CD4-positive, alpha-beta T cell treated with Interleukin-17A for 1 hour (primary cell): ENCODE results near the gene RABGAP1.
A peak's percentile ranks its signal among the peaks of the same experiment; 100 is the strongest.

Experiments used
- DNase-seq: peaks from one replicate; pipeline ENCODE4 v3.0.0-alpha.2; 2020

RABGAP1 gene

DNA sequence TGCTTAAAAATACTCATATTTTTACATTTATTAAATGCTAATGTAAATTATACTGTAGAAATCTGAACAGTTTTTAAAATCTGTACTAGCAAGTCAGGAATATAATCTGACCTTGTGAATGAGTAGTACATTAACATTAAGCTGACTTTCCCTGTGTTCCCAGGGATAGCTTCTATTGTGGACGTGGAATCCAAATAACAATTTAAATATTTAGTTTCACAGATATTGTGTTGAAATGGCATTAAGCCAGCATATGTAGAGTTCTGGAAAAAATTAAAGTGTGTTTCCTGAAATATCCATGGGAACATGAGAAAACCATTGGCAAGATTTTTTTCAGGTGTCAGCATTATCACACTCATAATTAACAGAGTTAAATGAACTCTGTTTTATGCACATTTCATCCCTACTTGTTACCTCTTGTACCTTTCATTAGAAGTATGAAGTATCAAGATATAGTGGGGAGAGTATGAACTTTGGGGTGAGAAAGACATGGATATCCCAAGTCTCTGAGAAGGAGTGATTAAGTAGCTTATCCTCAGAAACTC is 5.7 kb downstream of the RABGAP1 start:
- DNase-seq = no peak

DNA sequence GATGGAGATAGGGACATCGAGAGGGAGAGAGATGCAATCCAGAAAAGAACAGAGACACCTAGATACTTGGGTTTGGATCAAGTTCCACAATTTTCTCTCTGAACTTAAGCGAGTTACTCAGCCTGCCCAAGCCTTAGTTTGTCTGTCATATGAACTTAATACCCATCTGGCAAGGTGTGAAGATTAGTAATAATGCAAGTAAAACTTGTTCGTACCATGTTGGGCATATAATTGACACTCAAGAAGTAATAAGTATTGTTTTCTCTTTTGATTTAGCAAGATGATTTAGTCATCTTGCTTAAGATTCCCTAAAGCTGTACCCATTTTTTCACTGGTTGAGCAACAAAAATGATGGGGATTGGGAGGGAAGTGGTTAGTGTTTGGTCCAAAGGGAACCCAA is 7.5 kb downstream of the RABGAP1 start:
- no peak for DNase-seq

DNA sequence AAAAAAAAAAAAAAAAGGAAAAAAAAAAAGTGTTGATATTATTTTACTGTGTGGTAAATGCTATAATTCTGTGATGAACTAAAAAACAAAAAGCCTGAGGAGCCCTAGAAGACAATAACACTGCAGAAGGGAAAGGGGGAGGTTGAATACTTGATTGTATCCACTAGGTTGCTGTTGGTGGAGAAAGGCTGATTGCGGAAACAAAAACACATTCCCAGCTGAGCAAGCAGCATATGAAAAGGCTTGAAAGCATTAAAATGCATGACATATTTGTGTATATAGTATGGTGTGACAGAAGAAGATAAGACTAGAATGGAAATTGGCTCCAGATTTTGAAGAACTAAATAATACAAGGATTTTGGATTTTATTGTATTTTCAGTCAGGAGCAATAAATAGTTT is 8.9 kb downstream of the RABGAP1 start:
- no peak for DNase-seq

DNA sequence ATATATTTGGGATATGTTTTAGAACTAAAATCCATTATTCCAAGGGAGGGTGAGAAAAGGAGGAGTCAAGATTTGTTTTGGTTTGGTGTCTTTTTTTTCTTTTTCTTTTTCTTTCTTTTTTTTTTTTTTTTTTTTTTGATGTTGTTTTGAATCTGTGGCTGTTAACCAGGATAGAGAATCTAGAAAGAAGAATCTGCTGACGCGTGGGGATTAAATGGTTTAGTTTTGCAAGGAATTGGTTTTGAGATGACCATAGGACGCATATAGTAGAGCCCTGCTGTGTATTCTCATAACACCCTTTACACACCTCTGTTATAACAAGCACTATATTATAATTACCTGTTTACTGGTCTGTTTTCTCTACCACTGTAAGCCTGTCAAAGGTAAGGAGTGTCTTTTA is 9.4 kb downstream of the RABGAP1 start:
- DNase-seq = no peak

DNA sequence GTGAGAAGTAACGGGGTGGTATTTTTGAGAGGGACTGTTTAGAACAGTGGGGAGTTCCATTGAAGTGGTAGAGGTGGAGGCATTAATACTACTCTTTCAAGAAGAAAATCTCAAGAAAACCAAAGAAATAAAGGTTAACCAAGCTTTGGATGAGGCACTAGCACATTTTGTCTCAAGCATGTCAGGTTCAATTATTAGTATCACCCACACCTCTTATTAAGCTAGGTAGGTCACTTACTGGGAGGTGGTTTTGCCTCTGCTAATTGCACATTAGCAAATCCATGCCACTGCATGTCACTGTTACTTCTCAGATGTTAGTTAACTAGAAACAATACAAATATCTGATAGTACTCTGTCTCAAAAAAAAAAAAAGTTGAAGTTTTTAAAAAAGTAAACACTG is 10.2 kb downstream of the RABGAP1 start:
- no peak for DNase-seq

DNA sequence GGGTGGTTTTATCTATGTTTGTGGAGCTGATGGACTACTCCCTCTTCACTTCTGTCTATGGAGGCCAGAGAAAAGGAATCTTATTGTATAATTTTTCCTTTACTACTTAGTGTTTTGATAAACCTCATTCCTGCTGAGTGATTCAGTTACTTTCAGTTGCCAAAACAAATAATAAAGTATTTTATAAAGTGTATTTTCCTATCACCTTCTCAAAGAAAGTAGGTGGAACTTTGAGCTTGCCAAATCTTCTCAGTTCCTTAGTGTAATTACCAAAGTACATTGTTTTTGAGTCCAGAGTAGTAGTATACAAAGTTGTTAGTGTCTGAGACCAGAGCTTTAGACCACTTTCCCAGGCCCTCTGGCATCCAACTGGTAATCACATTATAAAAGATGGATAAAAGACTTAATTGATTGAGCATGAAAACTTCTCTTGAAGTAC is 13.5 kb downstream of the RABGAP1 start:
- DNase-seq = no peak

DNA sequence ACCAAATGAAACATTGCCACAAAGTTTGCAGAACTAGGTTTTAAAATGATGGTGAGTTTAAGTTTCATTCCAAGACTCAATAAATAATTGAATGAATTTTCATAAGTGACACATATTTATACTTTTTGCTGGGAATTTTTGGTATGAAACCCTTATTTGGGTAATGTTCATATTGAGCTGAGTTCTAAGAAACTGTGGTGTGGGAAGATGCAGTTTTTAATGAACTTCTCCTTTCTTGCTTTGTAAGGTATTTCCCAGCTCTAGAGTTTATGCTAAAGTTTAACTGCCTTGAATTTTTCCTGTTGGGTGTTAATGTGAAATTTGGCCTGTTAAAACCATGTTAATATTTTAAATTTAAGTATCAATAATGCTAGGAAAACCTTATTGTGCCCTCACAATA is 15.1 kb downstream of the RABGAP1 start:
- DNase-seq = no peak

DNA sequence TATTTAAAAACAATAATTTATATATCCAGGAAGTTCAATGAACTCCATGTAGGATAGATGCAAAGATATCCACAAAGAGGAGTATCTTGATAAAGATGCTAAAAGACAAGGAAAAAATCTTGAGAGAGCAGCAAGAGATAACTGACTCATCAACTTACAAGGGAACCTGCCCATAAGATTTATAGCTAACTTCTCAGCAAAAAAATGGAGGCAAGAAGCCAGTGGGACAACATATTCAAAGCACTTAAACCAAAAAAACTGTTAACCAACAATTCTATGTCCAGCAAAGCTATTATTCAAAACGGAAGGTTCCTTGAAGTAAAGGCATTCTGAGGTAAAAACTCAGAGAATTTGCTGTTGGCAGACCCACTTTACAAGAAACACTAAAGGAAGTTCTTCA is 20.3 kb downstream of the RABGAP1 start:
- no peak for DNase-seq

DNA sequence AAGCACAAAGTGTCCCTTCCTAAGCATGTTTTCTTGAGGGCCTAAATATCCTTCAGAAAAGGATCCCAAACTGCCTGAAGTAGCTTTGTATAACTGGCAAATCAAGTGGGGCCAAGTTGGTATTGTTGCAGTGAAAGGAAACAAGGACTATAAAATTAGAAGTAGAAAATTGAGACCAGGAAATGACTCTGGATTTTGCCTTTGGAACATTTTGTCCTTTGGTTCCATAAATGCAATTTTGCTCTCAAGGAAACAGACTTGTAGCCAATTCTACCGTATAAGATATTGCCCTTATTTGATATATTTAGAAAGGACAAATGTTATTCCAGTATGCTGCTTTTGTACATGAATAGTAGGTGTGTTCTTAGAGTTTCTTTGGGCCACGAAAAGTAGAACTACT is 34.4 kb downstream of the RABGAP1 start:
- DNase-seq = no peak

DNA sequence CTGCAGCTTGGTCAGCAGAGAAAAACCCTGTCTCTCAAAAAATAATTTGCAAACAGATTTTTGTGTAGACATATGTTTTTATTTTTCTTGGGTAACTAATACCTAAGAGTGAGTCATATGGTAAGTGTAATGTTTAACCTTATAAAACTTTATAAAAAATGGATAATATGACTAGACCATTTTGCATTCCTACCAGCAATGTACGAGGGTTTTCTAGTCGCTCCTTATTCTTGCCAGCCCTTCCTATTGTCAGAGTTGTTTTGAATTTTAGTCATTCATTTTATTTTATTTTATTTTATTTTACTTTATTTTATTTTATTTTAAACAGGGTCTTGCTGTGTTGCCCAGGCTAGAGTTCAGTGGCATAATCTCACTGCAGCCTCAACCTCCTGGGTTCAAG is 37.8 kb downstream of the RABGAP1 start:
- no peak for DNase-seq

DNA sequence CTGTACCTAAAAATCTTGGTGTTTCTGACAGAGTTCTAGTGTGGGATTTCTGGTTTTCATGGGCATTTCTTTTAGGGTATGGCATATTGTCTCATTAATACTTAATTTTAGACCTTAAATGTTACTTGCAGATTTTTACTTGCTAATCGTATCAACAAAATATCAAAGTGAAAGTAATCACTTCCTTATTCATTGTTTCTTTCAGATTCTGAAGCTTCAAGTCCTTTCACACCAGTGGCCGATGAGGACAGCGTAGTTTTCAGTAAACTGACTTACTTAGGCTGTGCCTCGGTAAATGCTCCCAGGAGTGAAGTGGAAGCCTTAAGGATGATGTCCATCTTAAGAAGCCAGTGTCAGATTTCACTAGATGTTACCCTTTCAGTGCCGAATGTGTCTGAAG is 45.2 kb downstream of the RABGAP1 start:
- no peak for DNase-seq

DNA sequence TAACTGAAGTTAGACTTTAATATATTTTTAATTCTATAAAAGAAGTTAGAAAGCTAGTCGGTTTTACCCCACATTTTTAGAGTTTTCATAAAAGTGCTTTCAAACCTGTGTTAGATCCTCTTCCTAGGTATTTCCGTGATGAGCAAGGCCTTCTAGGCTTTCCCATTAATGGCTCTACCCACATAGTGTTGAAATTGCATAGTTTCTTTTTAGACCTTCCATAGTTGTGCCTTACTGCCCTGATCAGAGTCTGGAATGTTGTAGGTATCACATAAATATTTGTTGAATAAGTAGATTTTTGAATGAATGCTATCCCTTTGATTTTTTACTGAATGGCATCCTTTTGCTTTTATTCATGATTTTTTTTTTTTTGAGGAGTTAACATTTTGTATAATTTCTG is 47.3 kb downstream of the RABGAP1 start:
- no peak for DNase-seq

DNA sequence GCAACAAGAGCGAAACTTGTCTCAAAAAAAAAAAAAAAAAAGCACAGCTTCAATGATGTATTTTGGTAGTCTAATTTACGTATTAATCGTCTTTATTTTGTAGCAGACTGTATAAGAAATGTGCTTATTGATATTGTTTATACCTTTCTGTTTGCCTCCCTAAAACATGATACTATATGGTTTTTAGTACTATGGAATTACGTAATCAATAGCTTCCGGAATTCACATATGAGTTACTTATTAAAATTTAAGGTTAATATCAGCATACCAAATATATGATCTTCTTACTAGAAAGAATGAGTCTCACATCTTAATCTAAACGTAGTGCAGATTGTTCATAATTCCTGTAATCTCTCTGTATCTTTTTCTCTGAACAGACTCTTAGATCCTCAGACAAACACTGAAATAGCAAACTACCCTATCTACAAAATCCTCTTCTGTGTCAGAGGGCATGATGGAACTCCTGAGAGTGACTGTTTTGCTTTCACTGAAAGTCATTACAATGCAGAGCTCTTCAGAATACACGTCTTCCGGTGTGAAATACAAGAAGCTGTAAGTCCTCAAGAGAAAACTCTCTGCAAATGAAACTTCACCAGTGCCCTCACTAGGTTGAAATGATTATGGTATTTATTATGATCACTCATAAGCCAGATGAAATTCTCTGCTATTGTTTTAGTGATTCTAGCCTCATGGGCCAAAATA is 48.3 kb downstream of the RABGAP1 start:
- DNase-seq = peak; percentile 7

DNA sequence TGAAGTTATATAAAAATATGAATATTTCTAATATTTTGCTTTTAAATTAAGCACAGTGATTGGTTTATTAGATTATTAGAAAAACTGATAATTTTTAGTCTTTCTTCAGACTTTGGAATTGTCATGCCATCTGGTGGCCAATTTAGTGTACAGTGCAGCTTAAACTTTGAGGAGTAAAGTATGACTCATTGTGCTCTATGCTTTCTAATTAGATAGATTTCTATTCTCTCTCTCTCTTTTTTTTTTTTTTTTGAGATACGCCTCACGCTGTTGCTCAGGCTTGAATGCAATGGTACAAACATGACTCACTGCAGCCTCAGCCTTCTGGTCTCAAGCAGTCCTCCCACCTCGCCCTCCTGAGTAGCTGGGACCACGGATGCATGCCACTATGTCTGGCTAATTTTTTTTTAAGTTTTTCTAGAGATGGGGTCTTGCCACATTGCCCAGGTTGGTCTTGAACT is 50.6 kb downstream of the RABGAP1 start:
- DNase-seq = peak; percentile 58

DNA sequence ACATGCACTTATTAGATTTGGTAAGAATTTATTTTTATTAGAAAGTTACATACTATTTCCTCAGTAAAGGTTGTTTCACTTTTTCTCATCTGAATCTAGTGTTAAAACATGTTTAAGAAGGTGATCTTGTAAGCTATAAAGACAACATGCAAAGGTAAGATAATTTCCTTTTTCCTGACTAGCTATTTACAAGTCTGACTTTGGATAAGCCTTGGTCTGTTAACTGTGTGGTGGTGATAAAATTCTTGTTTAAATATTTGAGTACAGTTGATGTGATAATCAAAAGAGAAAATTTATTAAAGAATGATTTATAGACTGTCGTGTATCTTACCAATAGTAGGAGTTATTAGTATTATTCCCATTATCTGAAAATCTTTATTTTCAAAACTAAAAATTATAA is 55.8 kb downstream of the RABGAP1 start:
- no peak for DNase-seq

DNA sequence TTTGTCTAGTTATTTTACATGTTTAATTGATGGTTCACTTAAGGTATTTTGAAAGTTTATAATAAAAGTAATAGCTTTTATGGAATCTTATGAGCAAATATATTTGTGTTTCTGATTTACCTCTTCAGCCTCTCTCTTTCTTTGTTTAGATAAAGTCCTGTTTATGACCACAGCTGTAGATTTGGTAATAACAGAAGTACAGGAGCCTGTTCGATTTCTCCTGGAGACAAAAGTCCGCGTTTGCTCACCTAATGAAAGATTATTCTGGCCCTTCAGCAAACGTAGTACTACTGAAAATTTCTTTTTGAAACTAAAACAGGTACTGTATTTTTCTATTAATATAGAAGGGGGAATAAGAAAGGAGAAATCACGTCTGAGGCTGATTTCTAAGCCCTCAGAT is 57.6 kb downstream of the RABGAP1 start:
- DNase-seq = no peak

DNA sequence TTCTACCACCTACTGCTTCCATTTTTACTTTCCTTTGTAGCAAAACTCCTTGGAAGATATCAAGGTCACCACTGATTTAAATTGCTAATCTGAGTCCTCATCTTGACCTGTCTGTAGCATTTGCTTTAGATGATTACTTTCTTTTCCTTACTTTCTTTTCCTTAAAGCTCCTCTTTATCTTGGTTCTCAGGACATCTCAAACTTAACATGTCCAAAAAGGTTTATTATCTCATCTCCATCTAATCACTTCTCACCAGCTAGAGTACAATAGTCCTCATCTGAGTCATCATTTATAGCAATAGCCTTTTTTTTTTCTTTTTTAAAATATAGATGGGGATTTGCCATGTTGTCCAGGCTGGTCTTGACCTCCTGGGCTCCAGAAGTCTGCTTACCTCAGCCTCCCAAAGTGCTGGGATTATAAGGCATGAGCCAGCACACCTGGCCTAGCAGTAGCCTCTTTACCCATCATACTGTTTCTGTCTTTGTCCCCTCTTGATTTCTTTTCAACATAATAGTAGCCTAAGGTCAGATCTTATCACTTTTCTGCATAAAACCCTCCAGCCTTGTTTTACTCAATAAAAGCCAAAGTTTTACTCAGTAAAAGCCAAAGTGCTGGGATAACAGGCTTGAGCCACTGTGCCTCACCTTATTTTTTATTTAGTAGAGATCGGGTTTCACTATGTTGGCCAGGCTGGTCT is 59.7 kb downstream of the RABGAP1 start:
- no peak for DNase-seq

DNA sequence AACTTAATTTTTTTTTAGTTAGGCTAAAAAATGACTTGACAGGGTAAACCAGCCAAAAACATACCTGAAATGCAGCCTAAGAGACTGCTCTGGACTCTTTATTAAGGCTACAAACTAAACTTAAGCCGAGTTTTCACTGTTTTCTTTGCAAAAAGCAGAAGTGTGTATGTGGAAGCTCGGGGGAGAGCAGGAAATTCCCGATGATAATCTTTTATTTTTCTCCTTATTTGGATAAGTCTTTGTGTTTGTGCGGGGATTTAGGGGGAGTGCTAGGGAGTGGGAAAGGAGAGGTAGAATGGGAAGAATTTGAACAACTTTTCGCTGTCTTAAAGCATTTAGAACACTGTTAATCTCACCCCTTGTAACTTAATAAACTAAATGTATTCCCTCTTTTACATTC is 61.9 kb downstream of the RABGAP1 start:
- no peak for DNase-seq

DNA sequence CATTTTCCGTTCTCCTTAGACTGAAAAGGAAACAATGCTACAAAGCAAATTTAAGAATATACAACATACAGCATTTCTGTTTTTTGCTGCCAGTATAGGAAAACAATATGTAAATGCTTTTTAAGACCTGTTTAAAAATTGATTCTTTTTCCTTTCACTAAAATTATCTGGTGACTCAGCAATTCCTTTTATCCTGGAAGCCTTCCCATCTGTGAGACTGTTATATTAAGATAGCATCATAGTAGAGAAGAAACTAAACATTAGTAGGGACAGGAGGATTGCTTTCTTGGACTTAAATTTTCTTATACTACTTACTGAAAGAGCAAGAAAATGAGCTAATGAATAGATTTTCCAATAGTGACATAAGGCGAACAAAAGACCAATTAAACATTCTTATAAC is 62.6 kb downstream of the RABGAP1 start:
- DNase-seq = no peak

DNA sequence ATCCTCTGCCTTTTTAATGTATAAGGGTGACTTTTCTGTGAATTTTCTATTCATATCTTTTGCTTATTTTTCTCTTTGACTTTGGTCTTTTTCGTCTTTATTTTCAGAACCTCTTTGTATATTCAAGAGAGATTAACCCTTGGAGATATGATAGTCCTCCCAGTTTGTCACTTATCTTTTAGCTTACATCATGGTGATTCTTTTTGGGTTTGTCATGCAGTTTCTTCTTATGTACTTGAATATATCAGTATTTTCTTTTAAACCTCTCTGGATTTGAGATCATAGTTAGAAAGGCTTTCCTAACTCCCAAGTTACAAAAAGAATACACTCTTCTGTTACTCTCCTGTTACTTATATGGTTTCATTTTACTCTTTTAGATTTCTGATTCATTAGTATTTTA is 65.1 kb downstream of the RABGAP1 start:
- no peak for DNase-seq

DNA sequence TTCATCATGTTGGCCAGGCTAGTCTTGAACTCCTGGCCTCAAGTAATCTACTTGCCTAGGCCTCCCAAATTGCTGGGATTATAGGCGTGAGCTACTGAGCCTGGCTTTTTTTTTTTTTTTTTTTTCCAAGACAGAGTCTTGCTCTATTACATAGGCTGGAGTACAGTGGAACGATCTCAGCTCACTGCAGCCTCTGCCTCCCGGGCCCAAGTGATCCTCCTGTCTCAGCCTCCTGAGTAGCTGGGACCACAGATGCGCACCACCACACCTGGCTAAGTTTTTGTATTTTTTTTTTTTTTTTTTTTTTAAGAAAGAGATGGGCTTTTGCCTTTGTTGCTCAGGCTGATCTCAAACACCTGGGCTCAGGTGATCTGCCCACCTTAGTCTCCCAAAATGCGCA is 66.4 kb downstream of the RABGAP1 start:
- no peak for DNase-seq

DNA sequence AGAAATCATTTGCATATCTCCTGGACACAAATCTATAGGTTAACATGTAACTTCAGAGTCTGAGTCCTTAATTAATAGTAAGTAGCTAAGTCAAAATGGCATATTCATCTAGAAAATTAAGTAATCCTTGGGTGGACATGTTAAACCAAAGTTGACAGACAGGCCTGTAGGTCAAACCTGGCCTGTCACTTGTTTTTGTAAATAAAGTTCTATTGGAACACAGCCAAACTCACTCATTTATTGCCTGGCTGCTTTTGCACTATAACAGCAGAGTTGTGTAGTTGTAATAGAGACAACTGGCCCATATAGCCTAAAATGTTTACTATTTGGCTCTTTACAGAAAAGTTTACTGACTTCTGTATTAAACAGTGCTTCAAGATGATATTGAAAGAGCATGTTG is 68.1 kb downstream of the RABGAP1 start:
- DNase-seq = no peak

DNA sequence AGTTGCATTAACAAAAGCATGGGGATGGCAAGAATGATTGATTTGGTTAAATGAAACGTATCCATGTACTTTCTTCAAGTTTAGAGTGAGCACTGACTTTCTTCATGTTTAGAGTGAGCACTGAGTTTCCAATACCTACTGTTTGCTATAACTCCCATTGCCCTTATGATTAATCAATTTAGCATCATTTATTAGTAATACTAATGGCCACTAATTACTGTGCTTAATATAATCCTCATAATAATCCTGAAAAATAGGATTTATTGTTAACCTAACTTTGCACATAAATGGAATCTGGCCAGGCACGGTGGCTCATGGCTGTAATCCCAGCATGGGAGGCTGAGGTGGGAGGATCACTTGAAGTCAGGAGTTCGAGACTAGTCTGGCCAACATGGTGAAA is 70.6 kb downstream of the RABGAP1 start:
- no peak for DNase-seq

DNA sequence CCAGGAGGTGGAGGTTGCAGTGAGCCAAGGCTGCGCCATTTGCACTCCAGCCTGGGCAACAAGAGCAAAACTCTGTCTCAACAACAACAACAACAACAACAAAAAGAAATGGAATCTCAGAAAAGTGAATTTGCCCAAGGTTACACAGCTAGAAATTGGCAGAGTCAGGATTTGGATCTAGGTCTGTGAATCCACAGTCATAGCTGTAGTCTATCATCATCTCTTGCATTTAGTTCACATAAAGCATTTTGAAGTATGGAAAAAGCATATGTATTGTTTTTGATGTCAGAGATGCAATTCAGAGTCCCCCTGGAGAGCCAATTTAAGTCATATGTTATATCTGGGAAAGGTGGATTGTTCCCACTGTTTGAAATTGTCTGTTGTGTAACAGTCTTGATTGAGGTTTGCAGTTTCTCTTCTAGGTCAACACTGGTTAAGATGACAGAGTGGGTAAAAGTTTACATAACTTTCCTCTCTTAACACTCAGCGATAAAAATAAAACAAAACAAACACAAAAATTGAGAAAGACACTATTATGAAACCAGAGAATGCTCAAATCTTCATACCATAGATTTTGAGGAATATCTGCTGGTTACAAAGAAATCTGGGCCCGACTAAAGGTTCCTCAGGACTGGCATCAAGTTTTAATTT is 71.2 kb downstream of the RABGAP1 start:
- DNase-seq = no peak
